ENCODE measurements around the gene STYXL2.

Gene STYXL2

DNA sequence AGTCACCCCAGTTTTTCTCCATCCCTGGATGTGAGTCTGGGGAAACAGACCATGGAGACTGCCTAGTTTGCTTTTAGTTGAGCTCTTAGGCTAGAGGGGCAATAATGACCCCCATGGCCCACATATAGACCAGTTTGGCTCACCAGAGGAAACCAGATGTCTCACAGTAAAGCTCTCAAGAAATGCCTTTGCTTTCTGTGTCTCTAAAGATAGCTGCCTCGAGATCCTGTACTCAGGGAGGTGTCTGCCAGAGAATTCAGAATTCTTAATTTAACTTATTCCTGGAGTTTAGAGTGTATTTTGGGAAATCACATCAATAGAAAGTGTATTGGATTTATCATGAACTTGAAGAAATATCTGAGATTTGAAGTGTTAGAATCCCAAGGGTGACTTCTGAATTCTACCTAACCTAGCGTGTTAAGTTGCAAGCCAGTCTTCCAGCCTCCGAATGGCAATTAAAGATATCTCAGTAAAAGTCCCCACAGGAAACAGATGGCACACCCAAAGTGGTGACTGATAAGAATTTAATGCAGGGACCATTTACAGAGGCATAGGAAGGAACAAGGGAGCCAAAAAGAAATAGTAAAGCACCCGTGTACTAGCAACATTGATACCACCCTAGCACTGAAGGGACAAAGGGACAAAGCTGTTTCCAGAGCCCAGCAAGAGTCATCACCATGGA lies 37.1 kb downstream of the STYXL2 start:
- DNase-seq (ENCODE audit: low spot score) = no peak
- TF ChIP-seq, protein P1, sequence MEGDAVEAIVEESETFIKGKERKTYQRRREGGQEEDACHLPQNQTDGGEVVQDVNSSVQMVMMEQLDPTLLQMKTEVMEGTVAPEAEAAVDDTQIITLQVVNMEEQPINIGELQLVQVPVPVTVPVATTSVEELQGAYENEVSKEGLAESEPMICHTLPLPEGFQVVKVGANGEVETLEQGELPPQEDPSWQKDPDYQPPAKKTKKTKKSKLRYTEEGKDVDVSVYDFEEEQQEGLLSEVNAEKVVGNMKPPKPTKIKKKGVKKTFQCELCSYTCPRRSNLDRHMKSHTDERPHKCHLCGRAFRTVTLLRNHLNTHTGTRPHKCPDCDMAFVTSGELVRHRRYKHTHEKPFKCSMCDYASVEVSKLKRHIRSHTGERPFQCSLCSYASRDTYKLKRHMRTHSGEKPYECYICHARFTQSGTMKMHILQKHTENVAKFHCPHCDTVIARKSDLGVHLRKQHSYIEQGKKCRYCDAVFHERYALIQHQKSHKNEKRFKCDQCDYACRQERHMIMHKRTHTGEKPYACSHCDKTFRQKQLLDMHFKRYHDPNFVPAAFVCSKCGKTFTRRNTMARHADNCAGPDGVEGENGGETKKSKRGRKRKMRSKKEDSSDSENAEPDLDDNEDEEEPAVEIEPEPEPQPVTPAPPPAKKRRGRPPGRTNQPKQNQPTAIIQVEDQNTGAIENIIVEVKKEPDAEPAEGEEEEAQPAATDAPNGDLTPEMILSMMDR (IDR thresholded peaks at IDR 0.05) = no peak
- Histone ChIP-seq H3K27ac (no peak overlapping the region), H3K4me3 (no peak overlapping the region)

DNA sequence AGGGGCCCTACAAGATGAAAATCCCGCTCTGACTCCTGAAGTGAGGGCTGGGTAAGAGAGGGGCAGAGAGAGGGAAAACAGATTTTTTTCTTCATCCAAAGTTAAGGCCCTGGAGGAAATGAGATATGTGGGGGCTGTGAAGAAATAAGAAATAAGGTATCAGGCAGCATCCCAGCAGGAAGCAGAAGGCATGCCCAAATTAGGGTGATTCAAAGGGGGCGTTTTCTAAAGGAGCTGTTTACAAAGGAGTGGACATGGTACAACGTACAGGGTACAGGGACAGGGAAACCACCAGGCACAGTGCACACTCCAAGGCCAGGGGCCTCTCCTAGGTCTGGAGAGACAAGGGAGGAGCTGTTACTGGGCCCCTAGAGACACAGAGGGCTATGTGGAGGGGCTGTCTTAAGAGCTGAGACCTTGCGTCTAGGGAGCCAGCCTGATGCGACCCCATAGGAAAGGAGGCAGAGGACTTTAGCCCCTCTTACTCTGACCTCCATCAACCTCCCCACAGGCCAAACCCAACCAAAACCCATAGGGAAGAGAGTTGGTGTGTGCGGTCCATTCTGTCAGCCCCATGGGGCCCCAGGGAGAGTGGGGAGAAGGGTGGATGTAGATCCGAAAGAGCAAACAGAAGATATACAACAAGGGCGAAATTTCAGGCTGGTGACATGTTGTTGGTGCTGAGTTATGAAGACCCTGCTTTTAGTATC lies 38.6 kb downstream of the STYXL2 start:
- TF ChIP-seq, protein P1 (IDR thresholded peaks at IDR 0.05) = no peak
- H3K27ac ChIP-seq = no peak overlapping the region
- no peak for DNase-seq (ENCODE audit: low spot score)
- no peak overlapping the region for H3K4me3 ChIP-seq

DNA sequence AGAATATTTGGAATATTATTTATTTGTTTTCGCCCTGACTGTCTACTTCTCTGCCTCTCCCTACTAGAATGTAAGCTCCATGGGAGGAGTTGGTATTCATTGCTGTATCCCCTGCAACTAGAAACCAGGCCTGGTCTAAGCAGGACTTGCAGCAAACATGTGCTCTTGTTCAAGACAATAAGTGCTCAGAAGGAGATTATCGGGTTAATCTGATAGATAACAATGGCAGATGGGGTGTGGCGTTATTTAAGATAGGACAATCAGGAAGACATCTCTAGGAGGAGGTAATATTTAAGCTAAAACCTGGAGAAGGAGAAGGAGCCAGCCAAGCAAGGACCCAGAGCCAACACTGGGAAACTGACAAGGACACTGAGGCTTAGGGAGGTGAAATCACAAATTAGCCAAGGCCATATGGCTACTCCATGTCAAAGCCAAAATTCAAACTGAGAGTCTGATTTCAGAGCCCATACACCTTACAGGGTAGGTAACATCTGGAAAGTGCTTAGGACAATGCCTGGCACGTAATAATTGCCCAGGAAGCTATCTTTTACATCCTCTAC lies 41.5 kb downstream of the STYXL2 start:
- TF ChIP-seq, protein P1 (IDR thresholded peaks at IDR 0.05) = no peak
- no peak for DNase-seq (ENCODE audit: low spot score)
- no peak overlapping the region for H3K4me3 ChIP-seq
- H3K27ac ChIP-seq = no peak overlapping the region

DNA sequence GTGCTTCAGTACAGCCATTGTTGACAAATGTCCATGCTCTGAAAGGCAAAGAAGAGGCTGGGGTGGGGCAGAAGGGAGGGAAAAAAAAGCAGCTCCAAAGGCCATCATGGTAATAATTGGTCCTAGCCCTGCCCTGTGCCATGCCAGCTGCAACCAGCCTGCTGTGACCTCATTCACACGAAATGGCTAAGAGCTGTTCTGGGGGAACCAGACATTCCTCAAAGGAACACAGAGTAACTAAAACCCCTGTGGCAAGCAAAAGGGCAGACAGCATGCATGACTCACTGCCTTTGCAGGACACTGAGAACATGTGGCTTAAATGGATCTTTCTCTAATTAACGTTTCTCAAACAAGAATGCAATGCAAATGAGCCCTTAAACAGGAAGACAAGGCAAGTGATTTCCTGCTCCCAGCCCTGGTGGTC lies 42.3 kb downstream of the STYXL2 start:
- no peak overlapping the region for H3K4me3 ChIP-seq
- no peak for DNase-seq (ENCODE audit: low spot score)
- TF ChIP-seq, protein P1 (IDR thresholded peaks at IDR 0.05) = no peak
- no peak overlapping the region for H3K27ac ChIP-seq

DNA sequence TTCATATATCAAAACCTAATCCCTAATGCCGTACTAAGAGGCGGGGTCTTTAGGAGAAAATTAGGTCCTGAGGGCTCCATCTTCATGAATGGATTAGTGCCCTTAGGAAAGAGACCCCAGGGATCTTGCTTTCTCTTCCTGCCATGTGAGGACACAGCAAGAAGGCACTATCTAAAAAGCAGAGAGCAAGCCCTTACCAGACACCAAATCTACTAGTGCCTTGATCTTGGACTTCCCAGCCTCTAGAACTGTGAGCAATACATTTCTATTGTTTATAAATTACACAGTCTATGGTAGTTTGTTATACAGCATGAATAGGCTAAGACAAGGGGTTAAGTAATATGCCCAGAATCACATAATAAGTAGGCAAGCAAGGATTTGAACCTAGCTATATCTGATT lies 42.9 kb downstream of the STYXL2 start:
- no peak for DNase-seq (ENCODE audit: low spot score)
- H3K27ac ChIP-seq = no peak overlapping the region
- no peak overlapping the region for H3K4me3 ChIP-seq
- TF ChIP-seq, protein P1 (IDR thresholded peaks at IDR 0.05) = no peak

DNA sequence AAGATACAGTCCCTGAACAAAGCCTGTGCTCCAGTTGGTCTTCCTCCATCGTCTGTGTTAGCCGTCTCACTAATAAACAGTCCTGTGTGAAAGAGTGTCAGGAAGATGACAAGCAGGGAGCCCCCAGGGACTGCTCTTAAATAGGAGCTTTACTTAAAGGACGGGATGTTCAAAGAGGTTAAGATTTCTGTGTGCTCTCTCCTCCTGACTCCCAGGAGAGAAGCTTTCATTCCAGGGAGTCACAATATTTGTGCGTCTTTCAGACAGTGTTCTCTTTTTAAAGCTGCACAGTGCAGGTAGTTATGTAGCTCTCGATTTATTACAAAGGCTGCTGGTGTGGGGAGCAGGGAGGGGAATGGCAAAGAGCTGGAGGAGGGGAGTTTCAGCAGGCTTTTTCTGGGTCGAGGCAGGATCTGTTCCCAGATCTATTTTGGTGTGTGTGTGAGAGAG lies 43.5 kb downstream of the STYXL2 start:
- Histone ChIP-seq H3K27ac (no peak overlapping the region), H3K4me3 (no peak overlapping the region)
- no peak for DNase-seq (ENCODE audit: low spot score)
- TF ChIP-seq, protein P1 (IDR thresholded peaks at IDR 0.05) = no peak
